Stomach (tissue), 4 donors: ENCODE results near the gene CDC42BPG.

Experiments used
- POLR2A ChIP-seq, 4 donors: fragments of 450-650 bp; IDR thresholded peaks; one replicate each; pipeline ENCODE4 v1.6.1; 2016; ENCODE audit warnings: antibody characterized with exemption in 4 of 4, control low read depth in 2 of 4, mild to moderate bottlenecking in 1 of 4, moderate library complexity in 1 of 4
- POLR2AphosphoS5 ChIP-seq, 3 donors: sonication (generic); formaldehyde crosslinking; IDR thresholded peaks; one replicate each; pipeline ENCODE4 v1.6.1; 2016; ENCODE audit warnings: antibody characterized with exemption in 3 of 3
- TF ChIP-seq, protein P1 (sequence below), 7 experiments: fragments of 450-650 bp in 4 of 7; fragments of 200-600 bp in 3 of 7; sonication (generic) in 3 of 7; IDR thresholded peaks; one replicate each; pipeline ENCODE4 v1.5.1; 2016 to 2019; ENCODE audit warnings: antibody characterized with exemption in 7 of 7, control low read depth in 2 of 7, mild to moderate bottlenecking in 1 of 7

DNA sequence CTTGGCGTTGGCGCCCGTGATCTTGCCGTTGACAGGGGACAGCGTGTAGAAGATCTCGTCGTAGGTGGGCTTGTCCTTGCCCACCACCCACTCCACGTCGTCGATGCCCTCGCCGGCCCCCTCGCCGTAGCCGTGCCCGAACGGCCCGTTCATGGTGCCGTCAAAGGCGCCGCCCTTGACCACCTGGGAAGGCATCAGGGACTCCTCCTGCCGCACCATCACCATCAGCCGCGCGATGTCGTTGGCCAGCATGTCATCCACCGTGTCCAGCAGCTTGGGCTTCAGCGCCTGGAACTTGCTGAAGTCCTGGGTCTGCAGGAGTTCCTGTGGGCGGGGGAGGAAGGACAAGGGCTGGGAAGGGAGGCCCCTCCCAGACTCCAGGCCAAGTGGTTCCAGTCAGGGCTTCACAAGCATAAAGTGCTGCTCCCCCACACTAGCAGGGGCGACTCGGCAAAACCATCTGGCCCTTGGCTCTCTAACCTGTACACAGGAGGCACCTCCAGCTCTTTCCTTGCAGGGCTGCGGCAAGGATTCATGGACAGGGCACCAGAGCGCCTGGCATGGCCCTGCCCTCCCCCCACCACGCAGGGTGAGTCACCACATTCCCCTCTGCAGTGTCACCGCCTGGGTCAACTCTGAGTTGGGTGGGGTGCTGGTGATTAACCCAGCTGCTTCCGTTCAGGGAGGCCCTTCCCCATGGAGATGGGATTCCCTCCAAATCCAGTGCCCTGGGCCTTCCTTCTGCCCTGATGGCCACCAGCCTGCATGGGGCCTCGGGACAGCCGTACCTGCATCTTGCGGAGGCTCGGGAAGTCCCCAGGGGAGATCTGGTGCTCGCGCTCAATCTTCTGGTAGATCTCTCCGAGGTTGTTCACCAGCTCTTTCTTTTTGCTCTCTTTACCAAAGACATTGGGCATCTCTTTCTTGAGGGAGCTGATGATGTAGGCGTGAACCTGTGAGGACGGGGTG, 10.4 kb upstream of the CDC42BPG start:
- TF ChIP-seq POLR2AphosphoS5 (IDR thresholded peaks at IDR 0.05) (peak; percentile 91 to 97 (median 91)), POLR2A (IDR thresholded peaks at IDR 0.05) (no peak)
- TF ChIP-seq, protein P1, sequence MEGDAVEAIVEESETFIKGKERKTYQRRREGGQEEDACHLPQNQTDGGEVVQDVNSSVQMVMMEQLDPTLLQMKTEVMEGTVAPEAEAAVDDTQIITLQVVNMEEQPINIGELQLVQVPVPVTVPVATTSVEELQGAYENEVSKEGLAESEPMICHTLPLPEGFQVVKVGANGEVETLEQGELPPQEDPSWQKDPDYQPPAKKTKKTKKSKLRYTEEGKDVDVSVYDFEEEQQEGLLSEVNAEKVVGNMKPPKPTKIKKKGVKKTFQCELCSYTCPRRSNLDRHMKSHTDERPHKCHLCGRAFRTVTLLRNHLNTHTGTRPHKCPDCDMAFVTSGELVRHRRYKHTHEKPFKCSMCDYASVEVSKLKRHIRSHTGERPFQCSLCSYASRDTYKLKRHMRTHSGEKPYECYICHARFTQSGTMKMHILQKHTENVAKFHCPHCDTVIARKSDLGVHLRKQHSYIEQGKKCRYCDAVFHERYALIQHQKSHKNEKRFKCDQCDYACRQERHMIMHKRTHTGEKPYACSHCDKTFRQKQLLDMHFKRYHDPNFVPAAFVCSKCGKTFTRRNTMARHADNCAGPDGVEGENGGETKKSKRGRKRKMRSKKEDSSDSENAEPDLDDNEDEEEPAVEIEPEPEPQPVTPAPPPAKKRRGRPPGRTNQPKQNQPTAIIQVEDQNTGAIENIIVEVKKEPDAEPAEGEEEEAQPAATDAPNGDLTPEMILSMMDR (IDR thresholded peaks at IDR 0.05) = no peak
